Measurements from ENCODE around the gene GLI1.
A peak's percentile ranks its signal among the peaks of the same experiment; 100 is the strongest.

- TF ChIP-seq CTCF (IDR thresholded peaks at IDR 0.05) (no peak), POLR2A (IDR thresholded peaks at IDR 0.05) (peak; percentile 89 to 94), EP300 (IDR thresholded peaks at IDR 0.05) (peak in 2 of 4 donors; percentile 9 to 53), POLR2AphosphoS5 (IDR thresholded peaks at IDR 0.05) (peak; percentile 93 to 98 (median 96))
Observed at GRCh38 chr12:57430931-57431566, 28.5 kb upstream of the GLI1 start, which contains the start of gene R3HDM2.
